Gastroesophageal sphincter (tissue), 4 donors: ENCODE measurements around the gene NMUR2. TPM values are rescaled to one million over a fixed set of nuclear protein-coding genes. Genes with fewer than 3 reads are reported as not detected.

Experiments used
- ATAC-seq: fragments of 150-250 bp; one replicate; pipeline ENCODE4 v1.9.1; 2016; ENCODE audit warnings: mild to moderate bottlenecking, moderate library complexity
- H3K27ac ChIP-seq, 4 donors: fragments of 200-600 bp; sonication (generic) in 3 of 4; 1 replicate in 3 of 4; 2 replicates in 1 of 4; pipeline ENCODE4 v1.5.1; 2016 to 2019
- H3K27me3 ChIP-seq: fragments of 200-600 bp; sonication (generic); one replicate; pipeline ENCODE4 v1.5.1; 2019
- H3K36me3 ChIP-seq, 2 donors: fragments of 200-600 bp; sonication (generic); one replicate each; pipeline ENCODE4 v1.5.1; 2019; ENCODE audit warnings: control low read depth in 1 of 2
- H3K4me1 ChIP-seq, 3 donors: fragments of 200-600 bp; sonication (generic); 1 replicate in 2 of 3; 2 replicates in 1 of 3; pipeline ENCODE4 v1.5.1; 2016 to 2019; ENCODE audit warnings: control low read depth in 2 of 3
- H3K4me3 ChIP-seq, 2 donors: fragments of 200-600 bp; sonication (generic); one replicate each; pipeline ENCODE4 v1.5.1; 2019; ENCODE audit warnings: mild to moderate bottlenecking in 1 of 2, moderate library complexity in 1 of 2
- H3K9me3 ChIP-seq, 3 donors: fragments of 200-600 bp; sonication (generic); one replicate each; pipeline ENCODE4 v1.5.1; 2017 to 2019; ENCODE audit warnings: control low read depth in 2 of 3
- CTCF ChIP-seq, 4 experiments: fragments of 200-600 bp in 2 of 4; fragments of 450-650 bp in 2 of 4; sonication (generic) in 1 of 4; IDR thresholded peaks; one replicate each; pipeline ENCODE4 v1.5.1; 2017 to 2019; ENCODE audit warnings: antibody characterized with exemption in 4 of 4, mild to moderate bottlenecking in 2 of 4, moderate library complexity in 2 of 4
- EP300 ChIP-seq: sonication (generic); formaldehyde crosslinking; IDR thresholded peaks from one replicate; pipeline ENCODE4 v1.6.1; 2017; ENCODE audit warnings: antibody characterized with exemption, mild to moderate bottlenecking
- POLR2A ChIP-seq, 2 donors: fragments of 450-650 bp; IDR thresholded peaks; one replicate each; pipeline ENCODE4 v1.6.1; 2017; ENCODE audit warnings: antibody characterized with exemption in 2 of 2, mild to moderate bottlenecking in 2 of 2, moderate library complexity in 1 of 2
- POLR2AphosphoS5 ChIP-seq: sonication (generic); formaldehyde crosslinking; IDR thresholded peaks from one replicate; pipeline ENCODE4 v1.6.1; 2017; ENCODE audit warnings: antibody characterized with exemption
- WGBS, 2 donors: methylation state at CpG; one replicate each; pipeline ENCODE4 v1.1.5; 2018; ENCODE audit warnings: low coverage in 1 of 2; 5-methylcytosine and 5-hydroxymethylcytosine counted together
- total RNA-seq, 4 donors: library from RNA; depleted of rRNA; stranded (reverse); fragments of >200 nt; gene quantifications; one replicate each; pipeline ENCODE4 v1.1.0, GENCODE V29; 2016

NMUR2 gene
- total RNA-seq, 4 donors from 2014 or later, result not detected

DNA sequence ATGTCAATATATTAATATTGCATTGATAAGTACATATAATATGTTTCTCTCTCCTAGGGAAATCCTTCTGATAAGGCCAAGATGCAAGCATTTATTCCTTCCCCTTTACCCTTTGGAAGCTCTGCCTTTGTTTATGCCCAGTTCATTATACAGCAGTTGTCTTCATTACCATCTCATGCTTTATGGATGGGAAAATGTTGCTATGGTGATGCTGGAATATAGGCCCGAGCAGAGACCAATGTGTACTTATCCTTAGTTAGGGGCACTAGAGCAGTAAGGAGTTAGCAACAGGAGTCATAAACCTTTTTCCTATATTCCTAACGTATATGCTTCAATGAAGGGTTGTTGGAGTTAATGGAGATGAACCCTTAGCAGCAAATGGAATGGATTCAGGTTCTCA is 19.4 kb upstream of the NMUR2 start:
- H3K4me3 ChIP-seq, result no peak overlapping the region
- ATAC-seq, result no peak
- no peak for TF ChIP-seq POLR2A (IDR thresholded peaks at IDR 0.05)
- TF ChIP-seq CTCF (IDR thresholded peaks at IDR 0.05), result no peak
- TF ChIP-seq EP300, result no peak
- TF ChIP-seq POLR2AphosphoS5, result no peak
- WGBS, 2 donors, result 100% methylated on average over 2 of the region's 2 CpGs
- no peak overlapping the region for H3K27ac ChIP-seq
- no peaks in the 10 kb centered on the region for H3K4me1 ChIP-seq
- no peaks in the 10 kb centered on the region for H3K9me3 ChIP-seq
- no peaks in the 10 kb centered on the region for H3K36me3 ChIP-seq
- no peaks in the 10 kb centered on the region for H3K27me3 ChIP-seq

- Histone ChIP-seq H3K27me3 (no peaks in the 10 kb centered on the region), H3K27ac (no peak overlapping the region), H3K36me3 (no peaks in the 10 kb centered on the region), H3K4me1 (no peaks in the 10 kb centered on the region), H3K9me3 (no peaks in the 10 kb centered on the region), H3K4me3 (no peak overlapping the region)
- ATAC-seq, result no peak
- TF ChIP-seq EP300 (no peak), POLR2AphosphoS5 (no peak), POLR2A (IDR thresholded peaks at IDR 0.05) (no peak), CTCF (IDR thresholded peaks at IDR 0.05) (no peak)
- WGBS, 2 donors, result 67 to 77% methylated on average over 2 of the region's 2 CpGs
Measured at GRCh38 chr5:152422081-152422480, 17.0 kb upstream of the NMUR2 start.

GRCh38 chr5:152412129-152412528 is 7.0 kb upstream of the NMUR2 start:
- H3K4me3 ChIP-seq, result no peak overlapping the region
- H3K27ac ChIP-seq, result no peak overlapping the region
- no peaks in the 10 kb centered on the region for H3K27me3 ChIP-seq
- TF ChIP-seq POLR2AphosphoS5, result no peak
- TF ChIP-seq CTCF (IDR thresholded peaks at IDR 0.05), result no peak
- TF ChIP-seq POLR2A (IDR thresholded peaks at IDR 0.05), result no peak
- TF ChIP-seq EP300, result no peak
- WGBS, 2 donors, result 71 to 80% methylated on average over 1 of the region's 1 CpG
- no peaks in the 10 kb centered on the region for H3K36me3 ChIP-seq
- peaks cover 0 to 19% (median 0%) of the 10 kb centered on the region in 3 donors for H3K9me3 ChIP-seq
- H3K4me1 ChIP-seq, result no peaks in the 10 kb centered on the region
- ATAC-seq, result no peak

DNA sequence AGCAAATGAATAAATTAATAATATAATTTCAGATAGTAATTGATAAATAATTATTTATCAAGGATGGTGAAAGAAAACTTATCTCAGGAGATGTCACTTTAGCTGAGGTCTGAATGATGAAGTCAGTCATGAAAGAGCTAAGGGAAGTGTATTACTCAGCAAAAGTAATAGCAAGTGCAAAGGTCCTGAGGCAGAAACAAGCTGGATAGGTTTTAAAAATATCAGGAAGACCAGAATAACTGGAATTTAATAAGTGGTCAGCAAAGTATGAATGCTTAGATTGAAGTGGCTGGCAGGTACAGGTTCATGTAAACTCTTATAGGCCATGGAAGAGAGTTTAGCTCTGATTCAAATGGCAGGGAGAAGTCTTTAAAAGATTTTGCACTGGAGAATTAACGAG is 1.0 kb upstream of the NMUR2 start:
- H3K36me3 ChIP-seq, result no peaks in the 10 kb centered on the region
- H3K9me3 ChIP-seq, result no peaks in the 10 kb centered on the region
- no peak for ATAC-seq
- no peak overlapping the region for H3K27ac ChIP-seq
- H3K27me3 ChIP-seq, result no peaks in the 10 kb centered on the region
- H3K4me1 ChIP-seq, result no peaks in the 10 kb centered on the region
- 94 to 100% methylated on average over 1 of the region's 1 CpG for WGBS, 2 donors
- no peak overlapping the region for H3K4me3 ChIP-seq
- TF ChIP-seq POLR2A (IDR thresholded peaks at IDR 0.05), result no peak
- no peak for TF ChIP-seq CTCF (IDR thresholded peaks at IDR 0.05)
- TF ChIP-seq POLR2AphosphoS5, result no peak
- no peak for TF ChIP-seq EP300

DNA sequence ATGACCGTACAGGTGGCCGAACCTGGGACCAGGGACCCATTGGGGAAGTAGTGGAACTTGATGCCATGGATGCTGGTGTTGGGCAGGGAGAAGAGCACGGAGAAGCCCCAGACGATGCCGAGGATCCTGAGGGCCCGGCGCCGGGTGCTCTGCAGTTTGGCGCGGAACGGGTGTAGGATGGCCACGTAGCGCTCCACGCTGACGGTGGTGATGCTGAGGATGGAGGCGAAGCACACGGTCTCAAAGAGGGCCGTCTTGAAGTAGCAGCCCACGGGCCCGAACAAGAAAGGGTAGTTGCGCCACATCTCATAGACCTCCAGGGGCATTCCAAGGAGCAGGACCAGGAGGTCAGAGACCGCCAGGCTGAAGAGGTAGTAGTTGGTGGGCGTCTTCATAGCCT is 585 bp downstream of the NMUR2 start:
- H3K9me3 ChIP-seq, result no peaks in the 10 kb centered on the region
- no peak for ATAC-seq
- no peaks in the 10 kb centered on the region for H3K27me3 ChIP-seq
- H3K4me1 ChIP-seq, result no peaks in the 10 kb centered on the region
- H3K4me3 ChIP-seq, result no peak overlapping the region
- 95 to 98% methylated on average over 8 to 14 of the region's 23 CpGs for WGBS, 2 donors
- no peaks in the 10 kb centered on the region for H3K36me3 ChIP-seq
- no peak overlapping the region for H3K27ac ChIP-seq
- TF ChIP-seq CTCF (IDR thresholded peaks at IDR 0.05) (no peak), POLR2AphosphoS5 (no peak)
